HT-29 (cell line): ENCODE results near the gene SMARCD3. TPM values are rescaled to one million over a fixed set of nuclear protein-coding genes. Genes with fewer than 3 reads are reported as not detected.

ENCODE experiments used
- DNase-seq: peaks from one replicate; pipeline ENCODE4 v3.0.0-alpha.2; 2015; ENCODE audit warnings: low spot score
- total RNA-seq: library from RNA; depleted of rRNA; stranded (reverse); fragments of >200 nt; shearing (Covaris generic); gene quantifications from 2 replicates; pipeline ENCODE4 v1.2.3, GENCODE V29; 2014

Gene SMARCD3
- total RNA-seq, 1 experiment from 2014 or later = 1.3 TPM

GRCh38 chr7:151272877-151273276 is 24.4 kb upstream of the SMARCD3 start:
- DNase-seq = no peak

GRCh38 chr7:151272405-151272804 is 23.9 kb upstream of the SMARCD3 start:
- no peak for DNase-seq

- no peak for DNase-seq
Measured at GRCh38 chr7:151271699-151272355, 23.3 kb upstream of the SMARCD3 start.

GRCh38 chr7:151269511-151269910 is 21.0 kb upstream of the SMARCD3 start:
- DNase-seq = no peak

- no peak for DNase-seq
Measured at GRCh38 chr7:151265351-151265931, 16.9 kb upstream of the SMARCD3 start.

GRCh38 chr7:151264615-151265014 is 16.1 kb upstream of the SMARCD3 start:
- DNase-seq = no peak

GRCh38 chr7:151261529-151261928 is 13.0 kb upstream of the SMARCD3 start:
- no peak for DNase-seq

GRCh38 chr7:151260883-151261282 is 12.4 kb upstream of the SMARCD3 start:
- DNase-seq = no peak

GRCh38 chr7:151260471-151260870 is 12.0 kb upstream of the SMARCD3 start:
- DNase-seq = no peak

- no peak for DNase-seq
Measured at GRCh38 chr7:151257990-151258389, 9.5 kb upstream of the SMARCD3 start.

- DNase-seq = no peak
Measured at GRCh38 chr7:151256410-151257045, 8.0 kb upstream of the SMARCD3 start.

- no peak for DNase-seq
Measured at GRCh38 chr7:151255390-151255789, 6.9 kb upstream of the SMARCD3 start.

GRCh38 chr7:151254851-151255250 is 6.4 kb upstream of the SMARCD3 start:
- DNase-seq = no peak

GRCh38 chr7:151254316-151254715 is 5.8 kb upstream of the SMARCD3 start:
- no peak for DNase-seq

- DNase-seq = no peak
Measured at GRCh38 chr7:151252961-151253711, 4.6 kb upstream of the SMARCD3 start.

GRCh38 chr7:151252561-151252835 is 4.0 kb upstream of the SMARCD3 start:
- DNase-seq = no peak

GRCh38 chr7:151251689-151252560 is 3.4 kb upstream of the SMARCD3 start:
- no peak for DNase-seq

- no peak for DNase-seq
Measured at GRCh38 chr7:151251328-151251688, 2.8 kb upstream of the SMARCD3 start.

GRCh38 chr7:151250181-151251132 is 2.0 kb upstream of the SMARCD3 start:
- no peak for DNase-seq

- no peak for DNase-seq
Measured at GRCh38 chr7:151249732-151250072, 1.2 kb upstream of the SMARCD3 start.
